ENCODE results near the gene NCAPD2.
A peak's percentile ranks its signal among the peaks of the same experiment; 100 is the strongest.

NCAPD2 gene

DNA sequence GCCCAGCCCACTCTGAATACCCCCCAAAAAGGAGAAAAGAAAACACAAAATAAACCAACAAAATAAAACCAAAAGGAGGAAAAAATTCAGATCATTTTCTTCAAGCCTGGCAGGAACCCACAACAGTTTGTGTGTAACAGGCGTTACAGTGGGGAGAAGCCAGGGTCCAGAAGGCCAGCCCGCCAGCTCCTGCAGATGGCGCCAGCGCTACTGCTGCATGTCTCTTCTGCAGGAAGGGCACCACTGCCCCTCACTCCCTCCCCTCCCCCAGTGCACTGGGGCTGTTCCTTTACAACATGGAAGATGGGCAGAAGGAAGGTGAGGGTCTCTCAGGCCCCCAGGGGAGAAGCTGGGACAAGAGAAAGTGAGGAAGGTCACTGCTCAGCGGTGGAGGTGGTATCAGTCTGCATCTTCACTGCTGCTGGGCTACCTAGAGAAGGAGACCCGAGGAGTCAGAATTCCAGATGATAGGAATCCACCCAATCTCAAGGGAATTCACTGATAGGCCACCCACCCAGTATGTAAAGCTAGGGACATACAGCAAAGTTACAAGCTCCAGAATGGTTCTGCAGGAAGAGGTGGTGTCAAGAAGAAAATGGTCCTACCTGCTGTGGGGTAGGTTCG is 76.5 kb downstream of the NCAPD2 start:
- peak; percentile 82 for DNase-seq
- H3K27ac ChIP-seq: no peak overlapping the region
- peaks cover 80% of the 10 kb centered on the region for H3K36me3 ChIP-seq

DNA sequence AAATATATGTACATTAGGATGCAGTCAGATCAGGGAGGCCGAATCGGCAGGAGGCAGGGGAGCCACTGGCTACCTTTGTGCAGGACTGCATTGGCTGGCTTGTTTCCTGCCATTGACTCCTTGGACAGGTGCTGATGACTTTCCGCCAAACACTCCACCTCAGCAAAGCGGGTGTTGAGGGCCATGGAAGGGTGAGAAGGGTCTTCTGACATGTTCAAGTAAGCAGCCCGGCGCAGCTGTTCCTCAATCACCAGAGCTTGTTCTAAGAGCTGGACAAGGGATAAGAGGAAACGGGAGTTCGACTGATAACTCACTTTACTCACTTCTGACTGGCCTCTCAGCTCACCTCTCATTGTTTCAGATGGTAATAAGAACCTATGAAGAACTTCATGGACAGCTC is 79.1 kb downstream of the NCAPD2 start:
- no peak for DNase-seq
- TF ChIP-seq, protein P1, sequence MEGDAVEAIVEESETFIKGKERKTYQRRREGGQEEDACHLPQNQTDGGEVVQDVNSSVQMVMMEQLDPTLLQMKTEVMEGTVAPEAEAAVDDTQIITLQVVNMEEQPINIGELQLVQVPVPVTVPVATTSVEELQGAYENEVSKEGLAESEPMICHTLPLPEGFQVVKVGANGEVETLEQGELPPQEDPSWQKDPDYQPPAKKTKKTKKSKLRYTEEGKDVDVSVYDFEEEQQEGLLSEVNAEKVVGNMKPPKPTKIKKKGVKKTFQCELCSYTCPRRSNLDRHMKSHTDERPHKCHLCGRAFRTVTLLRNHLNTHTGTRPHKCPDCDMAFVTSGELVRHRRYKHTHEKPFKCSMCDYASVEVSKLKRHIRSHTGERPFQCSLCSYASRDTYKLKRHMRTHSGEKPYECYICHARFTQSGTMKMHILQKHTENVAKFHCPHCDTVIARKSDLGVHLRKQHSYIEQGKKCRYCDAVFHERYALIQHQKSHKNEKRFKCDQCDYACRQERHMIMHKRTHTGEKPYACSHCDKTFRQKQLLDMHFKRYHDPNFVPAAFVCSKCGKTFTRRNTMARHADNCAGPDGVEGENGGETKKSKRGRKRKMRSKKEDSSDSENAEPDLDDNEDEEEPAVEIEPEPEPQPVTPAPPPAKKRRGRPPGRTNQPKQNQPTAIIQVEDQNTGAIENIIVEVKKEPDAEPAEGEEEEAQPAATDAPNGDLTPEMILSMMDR (IDR thresholded peaks at IDR 0.05; ENCODE audit: low read depth, low read length): no peak
- Histone ChIP-seq H3K9me3 (ENCODE audit: severe bottlenecking) (no peaks in the 10 kb centered on the region), H3K4me3 (ENCODE audit: low read depth, low read length) (no peak overlapping the region), H3K27me3 (ENCODE audit: insufficient read depth, low read depth, severe bottlenecking) (no peaks in the 10 kb centered on the region), H3K27ac (no peak overlapping the region), H3K36me3 (peaks cover 88% of the 10 kb centered on the region)

More for the DNA sequence above, 76.5 kb downstream of the NCAPD2 start:
- H3K4me3 ChIP-seq (ENCODE audit: low read depth, low read length): no peak overlapping the region
- H3K9me3 ChIP-seq (ENCODE audit: severe bottlenecking): no peaks in the 10 kb centered on the region
- H3K27me3 ChIP-seq (ENCODE audit: insufficient read depth, low read depth, severe bottlenecking): no peaks in the 10 kb centered on the region
- TF ChIP-seq, protein P1 (IDR thresholded peaks at IDR 0.05; ENCODE audit: low read depth, low read length): peak; percentile 94

DNA sequence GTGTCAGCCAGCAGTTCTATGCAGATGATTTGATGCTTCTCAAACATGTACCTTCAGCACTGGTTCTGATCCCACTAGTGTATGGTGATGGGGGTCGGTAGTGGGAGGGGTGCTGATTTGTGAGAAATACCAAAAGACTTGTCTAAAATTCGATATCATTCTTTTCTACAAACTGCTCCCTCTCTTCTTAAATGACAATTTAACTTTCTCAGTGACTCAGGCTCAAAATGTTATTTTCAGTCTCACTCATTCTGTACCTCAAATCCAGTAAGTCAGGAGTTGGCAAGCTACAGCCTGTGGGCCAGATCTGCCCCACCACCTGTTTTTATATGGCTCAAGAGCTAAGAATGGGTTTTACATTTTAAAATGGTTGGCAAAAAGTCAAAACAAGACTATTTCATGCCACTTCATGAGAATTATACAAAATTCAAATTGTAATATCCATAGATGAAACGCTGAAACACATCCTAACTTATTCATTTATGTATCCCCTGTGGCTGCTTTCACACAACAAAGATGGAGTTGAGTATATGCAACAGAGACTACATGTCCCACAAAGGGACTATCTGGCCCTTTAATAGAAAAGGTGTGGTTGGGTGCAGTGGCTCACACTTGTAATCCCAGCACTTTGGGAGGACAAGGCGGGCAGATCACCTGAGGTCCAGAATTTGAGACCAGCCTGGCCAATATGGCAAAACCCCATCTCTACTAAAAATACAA is 80.8 kb downstream of the NCAPD2 start:
- TF ChIP-seq, protein P1 (IDR thresholded peaks at IDR 0.05; ENCODE audit: low read depth, low read length): no peak
- H3K27ac ChIP-seq: no peak overlapping the region
- no peak for DNase-seq
- peaks cover 96% of the 10 kb centered on the region for H3K36me3 ChIP-seq
- no peak overlapping the region for H3K4me3 ChIP-seq (ENCODE audit: low read depth, low read length)
- H3K9me3 ChIP-seq (ENCODE audit: severe bottlenecking): no peaks in the 10 kb centered on the region
- H3K27me3 ChIP-seq (ENCODE audit: insufficient read depth, low read depth, severe bottlenecking): no peaks in the 10 kb centered on the region

DNA sequence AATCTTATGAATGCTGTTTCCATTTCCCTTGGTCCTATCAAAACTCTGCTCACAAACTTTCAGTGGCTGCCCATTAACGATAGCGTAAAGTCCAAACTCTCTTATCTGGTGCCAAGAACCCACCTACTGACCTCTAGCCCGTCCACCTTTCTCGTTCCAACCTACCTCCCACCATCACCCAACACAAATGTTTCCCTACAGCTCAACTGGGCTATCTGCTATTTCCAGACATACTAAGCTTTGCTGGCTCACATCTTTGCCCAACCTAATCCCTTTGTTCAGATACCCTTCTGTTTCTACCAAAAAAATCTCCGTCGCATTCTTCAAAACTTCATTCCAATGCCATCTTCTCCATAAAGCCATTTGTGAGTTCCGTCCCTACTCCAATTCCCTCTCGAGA is 81.7 kb downstream of the NCAPD2 start:
- no peaks in the 10 kb centered on the region for H3K27me3 ChIP-seq (ENCODE audit: insufficient read depth, low read depth, severe bottlenecking)
- peaks cover 95% of the 10 kb centered on the region for H3K36me3 ChIP-seq
- H3K27ac ChIP-seq: no peak overlapping the region
- TF ChIP-seq, protein P1 (IDR thresholded peaks at IDR 0.05; ENCODE audit: low read depth, low read length): no peak
- no peaks in the 10 kb centered on the region for H3K9me3 ChIP-seq (ENCODE audit: severe bottlenecking)
- no peak for DNase-seq
- no peak overlapping the region for H3K4me3 ChIP-seq (ENCODE audit: low read depth, low read length)

Data from WERI-Rb-1 (cell line).